ENCODE results near the gene CORO2A. TPM values are rescaled to one million over a fixed set of nuclear protein-coding genes. Genes with fewer than 3 reads are reported as not detected.
"Not testable (repeated sequence)": the region's sequence is repeated elsewhere in the genome, so short reads cannot be mapped to it uniquely, and the experiment has no call there.

CORO2A gene
- total and polyA plus RNA-seq, 8 donors = 8.1 to 20.4 (median 9.3) TPM

DNA sequence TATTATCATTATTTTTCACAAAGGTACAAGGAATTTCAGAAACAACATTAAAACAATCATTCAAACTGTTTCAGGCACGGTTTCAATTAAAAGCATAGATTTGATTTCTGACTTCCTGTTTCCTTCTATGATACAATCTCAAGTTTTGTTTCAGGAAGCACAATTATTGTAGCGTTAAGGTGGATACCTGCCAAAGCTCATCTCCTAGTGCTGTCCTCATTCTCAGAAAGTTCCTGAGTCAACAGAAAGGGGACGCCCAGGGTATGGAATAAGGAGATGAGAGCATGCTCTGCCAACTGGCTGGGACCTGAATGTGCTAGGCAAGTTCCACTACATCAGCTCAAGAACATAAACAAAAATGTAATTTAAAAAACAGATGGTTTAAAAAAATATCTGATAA is 71.4 kb downstream of the CORO2A start:
- ATAC-seq (peak; percentile 39), DNase-seq (no peak)
- no peaks in the 10 kb centered on the region for H3K9me3 ChIP-seq
- intact Hi-C loops (cut with DNase I) = no loop called here
- no peaks in the 10 kb centered on the region for H3K27me3 ChIP-seq
- H3K4me1 ChIP-seq = peaks cover 5 to 56% of the 10 kb centered on the region in 2 donors
- H3K27ac ChIP-seq = peak overlapping the region; percentile 59 to 94
- no peak for TF ChIP-seq CTCF (IDR thresholded peaks at IDR 0.05)
- H3K4me3 ChIP-seq = no peak overlapping the region
- peaks cover 0 to 25% of the 10 kb centered on the region in 2 donors for H3K36me3 ChIP-seq

DNA sequence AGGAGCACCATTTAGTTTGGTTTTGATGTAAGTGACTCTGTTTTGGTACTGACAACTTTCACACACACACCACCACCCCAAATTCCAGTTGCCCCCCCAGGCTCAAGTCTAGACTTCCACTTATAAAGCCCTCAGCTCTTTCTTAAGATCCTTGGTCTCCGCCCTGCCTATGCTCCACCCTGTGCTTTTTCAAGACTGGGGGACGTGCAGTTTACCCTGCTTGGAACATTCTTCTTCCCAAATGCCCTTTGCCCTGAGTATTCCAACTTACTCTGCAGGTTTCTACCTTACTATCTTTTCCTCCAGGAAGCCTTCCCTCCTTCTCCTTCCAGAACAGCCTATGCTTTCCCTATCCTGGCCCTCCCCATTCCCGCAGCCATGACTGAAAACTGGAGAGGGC is 72.0 kb downstream of the CORO2A start:
- peaks cover 0 to 25% of the 10 kb centered on the region in 2 donors for H3K36me3 ChIP-seq
- ATAC-seq (peak; percentile 45), DNase-seq (no peak)
- no peak for TF ChIP-seq CTCF (IDR thresholded peaks at IDR 0.05)
- H3K4me1 ChIP-seq = peaks cover 5 to 56% of the 10 kb centered on the region in 2 donors
- intact Hi-C loops (cut with DNase I) = no loop called here
- peak overlapping the region; percentile 59 to 94 for H3K27ac ChIP-seq
- H3K27me3 ChIP-seq = no peaks in the 10 kb centered on the region
- no peak overlapping the region for H3K4me3 ChIP-seq
- no peaks in the 10 kb centered on the region for H3K9me3 ChIP-seq

DNA sequence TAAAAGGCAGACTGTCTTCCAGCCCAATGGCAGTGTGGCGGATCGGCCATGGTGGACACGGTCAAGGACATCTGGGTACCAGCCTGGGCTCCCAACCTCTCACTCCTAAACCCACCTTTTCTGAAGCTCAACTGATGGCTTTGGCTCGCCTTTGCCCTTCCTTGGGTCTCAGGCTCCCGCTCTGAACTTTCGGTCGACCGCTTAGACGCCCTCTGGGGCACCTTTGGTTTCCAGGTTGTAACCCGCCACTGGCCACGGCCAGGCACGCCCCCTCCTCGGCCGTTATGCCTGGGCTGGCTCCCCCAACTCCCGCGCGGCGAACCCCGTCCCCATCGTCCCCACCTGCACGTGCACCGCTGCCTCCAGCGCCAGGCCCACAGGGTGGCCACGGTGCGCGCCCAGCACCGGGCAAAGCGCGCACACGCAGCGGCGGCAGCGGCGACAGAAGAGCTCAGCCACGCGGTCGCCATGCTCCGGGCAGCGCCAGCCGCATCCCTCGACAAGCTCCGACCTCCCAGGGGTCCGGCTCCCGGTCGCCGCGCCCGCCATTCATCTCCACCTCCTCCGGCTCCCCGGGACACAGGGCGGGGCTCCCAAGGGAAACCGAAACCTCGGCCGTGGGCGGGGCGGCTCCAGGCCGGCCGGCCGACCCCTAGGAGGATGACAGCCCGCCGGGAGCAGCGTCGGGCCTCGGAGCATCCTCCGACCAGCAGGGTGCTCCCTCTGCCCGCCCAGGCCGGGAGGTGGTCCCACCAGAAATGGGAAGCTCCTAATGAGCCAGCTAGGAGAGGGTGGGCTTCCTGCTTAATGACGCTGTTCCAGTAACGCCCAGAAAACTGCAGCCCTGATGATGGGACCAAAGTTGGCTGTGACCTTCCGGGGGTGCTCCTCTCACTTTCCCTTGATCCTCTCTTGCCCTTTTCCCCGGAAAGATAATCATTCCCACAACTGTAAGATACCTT is 73.5 kb downstream of the CORO2A start, which contains the start of gene TRIM14:
Gene TRIM14 (minus strand): TSS at position 583 of the 962 bp plus-strand sequence. CDS start 34 bp downstream, at position 549.
- DNase-seq = peak; percentile 44 to 94 (median 74)
- no peak for TF ChIP-seq CTCF (IDR thresholded peaks at IDR 0.05)
- Histone ChIP-seq H3K4me3 (peak within 1 kb of the TSS; percentile 58 to 89), H3K36me3 (peaks cover 0 to 14% of the 10 kb centered on the region in 2 donors), H3K9me3 (no peaks in the 10 kb centered on the region), H3K4me1 (peaks cover 5 to 56% of the 10 kb centered on the region in 2 donors), H3K27ac (peak within 1 kb of the TSS; percentile 77 to 94), H3K27me3 (no peaks in the 10 kb centered on the region)
- ATAC-seq = peak; percentile 87
- intact Hi-C loops (cut with DNase I) = no loop called here

DNA sequence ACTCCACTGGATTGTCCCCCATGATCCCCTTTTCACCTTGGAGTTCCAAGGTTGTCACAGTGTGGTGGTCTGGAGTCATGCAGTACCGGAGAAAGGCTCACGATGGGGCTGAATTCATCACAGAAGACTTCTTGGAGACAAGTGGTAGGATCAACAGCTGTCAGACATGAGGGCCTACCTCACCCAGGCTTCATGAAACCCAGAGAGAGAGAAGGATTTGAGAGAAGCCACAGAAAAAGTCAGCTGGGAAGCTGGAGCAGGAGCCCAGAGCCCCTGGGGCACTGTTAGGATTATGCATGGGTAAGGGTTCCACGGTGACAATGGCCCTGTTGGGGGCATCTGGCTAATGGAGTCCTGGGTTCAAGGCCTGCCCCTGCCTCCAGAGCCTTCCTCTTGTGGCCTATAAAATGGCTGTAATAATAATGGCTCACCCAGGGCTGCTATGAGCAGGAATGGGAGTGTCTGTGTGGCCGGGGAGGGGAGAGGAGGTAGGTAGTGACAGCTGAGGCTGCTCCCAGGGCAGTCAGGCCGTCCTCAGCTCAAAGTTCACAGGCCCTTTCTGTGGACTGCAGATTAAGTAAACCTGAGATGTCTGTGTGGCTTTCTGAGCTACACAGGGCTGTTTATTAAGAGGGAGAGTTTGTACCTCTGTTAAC is 74.3 kb downstream of the CORO2A start:
- ATAC-seq (peak; percentile 8), DNase-seq (no peak)
- peak overlapping the region; percentile 58 to 89 for H3K4me3 ChIP-seq
- peak overlapping the region; percentile 77 to 94 for H3K27ac ChIP-seq
- peaks cover 0 to 14% of the 10 kb centered on the region in 2 donors for H3K36me3 ChIP-seq
- peak in 1 of 2 donors; percentile 12 for TF ChIP-seq CTCF (IDR thresholded peaks at IDR 0.05)
- peaks cover 5 to 58% of the 10 kb centered on the region in 2 donors for H3K4me1 ChIP-seq
- H3K9me3 ChIP-seq = no peaks in the 10 kb centered on the region
- H3K27me3 ChIP-seq = no peaks in the 10 kb centered on the region
- intact Hi-C loops (cut with DNase I) = no loop called here

GRCh38 chr9:98117097-98117496 is 75.3 kb downstream of the CORO2A start:
- H3K9me3 ChIP-seq; DNase-seq; intact Hi-C loops (cut with DNase I); H3K27me3 ChIP-seq; ATAC-seq: not testable (repeated sequence)
- Histone ChIP-seq H3K4me3 (peak overlapping the region in 1 of 2 donors; percentile 89), H3K4me1 (peaks cover 5 to 67% of the 10 kb centered on the region in 2 donors), H3K36me3 (peaks cover 0 to 14% of the 10 kb centered on the region in 2 donors), H3K27ac (peak overlapping the region in 1 of 2 donors; percentile 94)
